ENCODE measurements around the gene NSG2. TPM values are rescaled to one million over a fixed set of nuclear protein-coding genes. Genes with fewer than 3 reads are reported as not detected.

Gene NSG2
- total RNA-seq, 1 experiment from 2014 or later: not detected

- Mint-ChIP-seq H3K4me3 (no peak overlapping the region), H3K4me1 (no peaks in the 10 kb centered on the region; a peak in 1 of 4 replicates), H3K36me3 (ENCODE audit: insufficient read depth in 1 of 3, low read depth in 3 of 3) (no peaks in the 10 kb centered on the region), H3K27ac (no peak overlapping the region; a peak in 1 of 7 replicates), H3K27me3 (ENCODE audit: low read depth) (peaks cover 5% of the 10 kb centered on the region), H3K9me3 (no peaks in the 10 kb centered on the region)
- no peak overlapping the region for H2BK15ac ChIP-seq (ENCODE audit: low read depth, low read length)
- no peaks in the 10 kb centered on the region for H3K23me2 ChIP-seq (ENCODE audit: insufficient read length, low read depth, low read length, poor library complexity, severe bottlenecking)
- no peak overlapping the region for H3T11ph ChIP-seq (ENCODE audit: low read length)
- no peak for TF ChIP-seq CTCF (conservative IDR thresholded peaks at IDR 0.05)
- H4K8ac ChIP-seq (replicated peaks; ENCODE audit: insufficient read length, low read depth, low read length): no peak overlapping the region
- no peaks in the 10 kb centered on the region for H3K4me1 ChIP-seq (ENCODE audit: insufficient read depth, low read length)
- H3K4ac ChIP-seq (ENCODE audit: low read depth, low read length): no peak overlapping the region
- no peaks in the 10 kb centered on the region for H3K27me3 ChIP-seq (ENCODE audit: insufficient read depth, low read length)
- H2BK5ac ChIP-seq (ENCODE audit: insufficient read length, low read length): no peak overlapping the region
- H3K9ac ChIP-seq (ENCODE audit: extremely low read depth, insufficient read length, low read length): no peak overlapping the region
- H2BK20ac ChIP-seq (ENCODE audit: low read depth, low read length, poor library complexity, severe bottlenecking): no peak overlapping the region
- no peaks in the 10 kb centered on the region for H3K79me2 ChIP-seq (ENCODE audit: insufficient read depth, low read length)
- H2BK120ac ChIP-seq (ENCODE audit: low read depth, low read length, poor library complexity, severe bottlenecking): no peak overlapping the region
- no peaks in the 10 kb centered on the region for H3K79me1 ChIP-seq (ENCODE audit: insufficient read depth, low read depth, low read length, poor library complexity, severe bottlenecking)
- peak overlapping the region; percentile 17 for H3K18ac ChIP-seq (ENCODE audit: insufficient read length, low read depth, low read length)
- H3K27ac ChIP-seq (ENCODE audit: insufficient read length, low read depth, low read length): no peak overlapping the region
- no peak overlapping the region for H4K5ac ChIP-seq (ENCODE audit: insufficient read length, low read depth, low read length)
- no CpG with 5 or more reads among the region's 8 CpGs for WGBS (ENCODE audit: extremely low coverage, insufficient read length, low lambda C conversion rate)
- no peak overlapping the region for H4K91ac ChIP-seq (ENCODE audit: insufficient read length, low read depth, low read length)
- no peak overlapping the region for H3K23ac ChIP-seq (ENCODE audit: insufficient read length, low read depth, low read length)
- no peak overlapping the region for H2BK12ac ChIP-seq (ENCODE audit: insufficient read length, low read depth, low read length)
- no peak overlapping the region for H2AK5ac ChIP-seq (ENCODE audit: insufficient read length, low read length)
- H3K56ac ChIP-seq (ENCODE audit: insufficient read length, low read depth, low read length): no peak overlapping the region
- no peak overlapping the region for H2AFZ ChIP-seq (ENCODE audit: low read length)
- DNase-seq: no peak
- H3K4me2 ChIP-seq (ENCODE audit: insufficient read depth, insufficient read length, low read length): no peak overlapping the region
- no peaks in the 10 kb centered on the region for H4K20me1 ChIP-seq (ENCODE audit: control insufficient read depth, insufficient read depth, insufficient read length)
- no peak overlapping the region; the same call in 1 of the 2 replicates for H3K14ac ChIP-seq (ENCODE audit: insufficient read depth, low read length)
- no peaks in the 10 kb centered on the region for H3K9me3 ChIP-seq (ENCODE audit: control insufficient read depth, low read depth, low read length)
These were observed 26.0 kb downstream of the NSG2 start for GRCh38 chr5:174071484-174071883.
